NCI-H1092 (cell line): ENCODE data around the gene CLDN22.
"Not testable (repeated sequence)": the region's sequence is repeated elsewhere in the genome, so short reads cannot be mapped to it uniquely, and the experiment has no call there.

Source experiments
- DNase-seq: peaks from one replicate; lab custom pipeline; 2025; lab: John Stamatoyannopoulos, UW

The CLDN22 gene

GRCh38 chr4:183347146-183347545 is 27.1 kb upstream of the CLDN22 start:
- no peak for DNase-seq

- no peak for DNase-seq
These were observed 25.2 kb upstream of the CLDN22 start for GRCh38 chr4:183345261-183345660.

GRCh38 chr4:183344523-183345255 is 24.6 kb upstream of the CLDN22 start:
- no peak for DNase-seq

- no peak for DNase-seq
These were observed 23.7 kb upstream of the CLDN22 start for GRCh38 chr4:183343730-183344129.

GRCh38 chr4:183342541-183343533 is 22.8 kb upstream of the CLDN22 start:
- DNase-seq, result no peak

GRCh38 chr4:183337833-183338232 is 17.8 kb upstream of the CLDN22 start:
- DNase-seq, result no peak

GRCh38 chr4:183337349-183337748 is 17.3 kb upstream of the CLDN22 start:
- DNase-seq, result no peak

- DNase-seq, result no peak
These were observed 15.4 kb upstream of the CLDN22 start for GRCh38 chr4:183335369-183335940.

GRCh38 chr4:183333983-183334382 is 13.9 kb upstream of the CLDN22 start:
- DNase-seq, result no peak

GRCh38 chr4:183333202-183333601 is 13.1 kb upstream of the CLDN22 start:
- no peak for DNase-seq

GRCh38 chr4:183332447-183332846 is 12.4 kb upstream of the CLDN22 start:
- DNase-seq, result no peak

- DNase-seq, result no peak
These were observed 10.8 kb upstream of the CLDN22 start for GRCh38 chr4:183330841-183331240.

- DNase-seq, result no peak
These were observed 10.1 kb upstream of the CLDN22 start for GRCh38 chr4:183329954-183330742.

GRCh38 chr4:183329244-183329643 is 9.2 kb upstream of the CLDN22 start:
- DNase-seq, result no peak

GRCh38 chr4:183328832-183329231 is 8.8 kb upstream of the CLDN22 start:
- no peak for DNase-seq

- no peak for DNase-seq
These were observed 7.8 kb upstream of the CLDN22 start for GRCh38 chr4:183327827-183328226.

GRCh38 chr4:183326853-183327252 is 6.8 kb upstream of the CLDN22 start:
- DNase-seq, result no peak

- not testable (repeated sequence) for DNase-seq
These were observed 6.3 kb upstream of the CLDN22 start for GRCh38 chr4:183326387-183326786.

GRCh38 chr4:183324619-183325018 is 4.5 kb upstream of the CLDN22 start:
- DNase-seq, result no peak

- not testable (repeated sequence) for DNase-seq
These were observed 4.0 kb upstream of the CLDN22 start for GRCh38 chr4:183324056-183324455.

- DNase-seq, result no peak
These were observed 3.2 kb upstream of the CLDN22 start for GRCh38 chr4:183323295-183323694.

GRCh38 chr4:183322326-183322725 is 2.2 kb upstream of the CLDN22 start, which contains the start of gene CLDN24:
Gene CLDN24, minus strand, starts transcription at chr4:183322426. Its CDS starts 0 bp downstream, at chr4:183322426.
- no peak for DNase-seq
